NCI-H2029 treated with DMSO at 0.1 percent for 48 hours (cell line): ENCODE data around the gene S100A7A.
"Not testable (repeated sequence)": the region's sequence is repeated elsewhere in the genome, so short reads cannot be mapped to it uniquely, and the experiment has no call there.

Experiments
- DNase-seq: peaks from one replicate; lab custom pipeline; 2025; lab: John Stamatoyannopoulos, UW

S100A7A gene

GRCh38 chr1:153395776-153396175 lies 20.5 kb upstream of the S100A7A start:
- DNase-seq, result no peak

GRCh38 chr1:153396461-153396860 lies 19.9 kb upstream of the S100A7A start:
- no peak for DNase-seq

GRCh38 chr1:153397051-153397923 lies 19.0 kb upstream of the S100A7A start:
- DNase-seq, result no peak

- DNase-seq, result no peak
Measured at GRCh38 chr1:153397924-153398651, 18.2 kb upstream of the S100A7A start.

GRCh38 chr1:153399401-153400055 lies 16.8 kb upstream of the S100A7A start:
- DNase-seq, result no peak

- no peak for DNase-seq
Measured at GRCh38 chr1:153400244-153400643, 16.1 kb upstream of the S100A7A start.

- no peak for DNase-seq
Measured at GRCh38 chr1:153401461-153401860, 14.9 kb upstream of the S100A7A start.

- no peak for DNase-seq
Measured at GRCh38 chr1:153402226-153402625, 14.1 kb upstream of the S100A7A start.

GRCh38 chr1:153403421-153404085 lies 12.8 kb upstream of the S100A7A start:
- DNase-seq, result no peak

GRCh38 chr1:153404086-153404635 lies 12.2 kb upstream of the S100A7A start:
- DNase-seq, result no peak

- DNase-seq, result no peak
Measured at GRCh38 chr1:153404768-153405167, 11.6 kb upstream of the S100A7A start.

- DNase-seq, result not testable (repeated sequence)
Measured at GRCh38 chr1:153405825-153406599, 10.3 kb upstream of the S100A7A start.

GRCh38 chr1:153407274-153407673 lies 9.0 kb upstream of the S100A7A start:
- not testable (repeated sequence) for DNase-seq

GRCh38 chr1:153413961-153414360 lies 2.4 kb upstream of the S100A7A start:
- DNase-seq, result not testable (repeated sequence)

- DNase-seq, result no peak
Measured at GRCh38 chr1:153417136-153417888, 992 bp downstream of the S100A7A start.

GRCh38 chr1:153418758-153419435 lies 2.6 kb downstream of the S100A7A start:
- DNase-seq, result not testable (repeated sequence)

GRCh38 chr1:153419436-153419793 lies 3.1 kb downstream of the S100A7A start:
- not testable (repeated sequence) for DNase-seq

- DNase-seq, result no peak
Measured at GRCh38 chr1:153420306-153420705, 4.0 kb downstream of the S100A7A start.

GRCh38 chr1:153422450-153423068 lies 6.2 kb downstream of the S100A7A start:
- no peak for DNase-seq
